HEK293 (cell line): ENCODE data around the gene DDX41.

Source experiments
- CTCF ChIA-PET: fragments of 350-600 bp; formaldehyde crosslinking; extraction: SDS; loops from one replicate; lab custom pipeline; 2021; ENCODE audit warnings: antibody characterized with exemption; lab: Yijun Ruan, JAX
- POLR2A ChIA-PET: fragments of 300-600 bp; formaldehyde crosslinking; extraction: SDS; loops from one replicate; lab custom pipeline; 2020; ENCODE audit warnings: antibody characterized with exemption, inconsistent platforms; lab: Yijun Ruan, JAX
- H3K27ac ChIP-seq: fragments of 200-500 bp; sonication (Bioruptor generic); 2 replicates; pipeline ENCODE4 v1.5.1; 2014; ENCODE audit warnings: low read depth, low read length, control low read depth, inconsistent platforms; ENCODE audit errors: extremely low read depth
- H3K36me3 ChIP-seq, 2 experiments: fragments of 200-500 bp in 1 of 2; sonication (Bioruptor generic) in 1 of 2; 1 replicate in 1 of 2; 2 replicates in 1 of 2; pipeline ENCODE4 v1.5.1; 2014 to 2017; ENCODE audit warnings: inconsistent platforms in 2 of 2, low read length in 2 of 2; ENCODE audit not compliant: control insufficient read depth in 2 of 2, insufficient read depth in 1 of 2
- H3K4me1 ChIP-seq: fragments of 200-500 bp; sonication (Bioruptor generic); 2 replicates; pipeline ENCODE4 v1.5.1; 2014; ENCODE audit warnings: mild to moderate bottlenecking, low read length, inconsistent platforms; ENCODE audit not compliant: control insufficient read depth, insufficient read depth
- H3K4me3 ChIP-seq: 2 replicates; pipeline ENCODE4 v1.5.1; 2011; ENCODE audit warnings: low read depth, mild to moderate bottlenecking, control low read depth, low read length, moderate library complexity
- H3K9me3 ChIP-seq: fragments of 200-500 bp; sonication (Bioruptor generic); 2 replicates; pipeline ENCODE4 v1.5.1; 2014; ENCODE audit warnings: low read depth, low read length, inconsistent platforms; ENCODE audit not compliant: control insufficient read depth, insufficient read depth
- KLF16 ChIP-seq: fragments of 450-650 bp; formaldehyde crosslinking; IDR thresholded peaks from 2 replicates; pipeline ENCODE4 v1.5.1; 2017; ENCODE audit warnings: missing biosample characterization, missing genetic modification characterization
- SALL2 ChIP-seq: fragments of 450-650 bp; formaldehyde crosslinking; IDR thresholded peaks from 2 replicates; pipeline ENCODE4 v1.5.0; 2017; ENCODE audit warnings: missing biosample characterization, mild to moderate bottlenecking, missing genetic modification characterization, borderline replicate concordance
- SP3 ChIP-seq: fragments of 450-650 bp; formaldehyde crosslinking; IDR thresholded peaks from 2 replicates; pipeline ENCODE4 v1.5.1; 2016; ENCODE audit warnings: missing biosample characterization, missing genetic modification characterization
- ZFHX2 ChIP-seq: fragments of 450-650 bp; formaldehyde crosslinking; conservative IDR thresholded peaks from 2 replicates; pipeline ENCODE4 v1.5.1; 2016; ENCODE audit warnings: missing biosample characterization, missing genetic modification characterization
- ZFP69B ChIP-seq: fragments of 450-650 bp; formaldehyde crosslinking; IDR thresholded peaks from 2 replicates; pipeline ENCODE4 v1.5.1; 2016; ENCODE audit warnings: missing biosample characterization, missing genetic modification characterization
- ZIC2 ChIP-seq: fragments of 450-650 bp; formaldehyde crosslinking; IDR thresholded peaks from 2 replicates; pipeline ENCODE4 v1.5.1; 2016; ENCODE audit warnings: missing biosample characterization, missing genetic modification characterization
- ZNF138 ChIP-seq: fragments of 450-650 bp; formaldehyde crosslinking; IDR thresholded peaks from 2 replicates; pipeline ENCODE4 v1.5.1; 2016; ENCODE audit warnings: missing biosample characterization, missing genetic modification characterization, borderline replicate concordance
- ZNF184 ChIP-seq: fragments of 450-650 bp; IDR thresholded peaks from 2 replicates; pipeline ENCODE4 v1.5.1; 2018; ENCODE audit warnings: missing biosample characterization, mild to moderate bottlenecking, missing genetic modification characterization
- ZNF311 ChIP-seq: fragments of 450-650 bp; formaldehyde crosslinking; IDR thresholded peaks from 2 replicates; pipeline ENCODE4 v1.5.1; 2017; ENCODE audit warnings: missing biosample characterization, missing genetic modification characterization, borderline replicate concordance
- ZNF335 ChIP-seq: fragments of 450-650 bp; formaldehyde crosslinking; conservative IDR thresholded peaks from 2 replicates; pipeline ENCODE4 v1.5.1; 2016; ENCODE audit warnings: missing biosample characterization, missing genetic modification characterization
- ZNF350 ChIP-seq: fragments of 450-650 bp; formaldehyde crosslinking; IDR thresholded peaks from 2 replicates; pipeline ENCODE4 v1.5.0; 2017; ENCODE audit warnings: missing biosample characterization, mild to moderate bottlenecking, missing genetic modification characterization
- ZNF433 ChIP-seq: fragments of 450-650 bp; formaldehyde crosslinking; IDR thresholded peaks from 2 replicates; pipeline ENCODE4 v1.5.1; 2016; ENCODE audit warnings: missing biosample characterization, missing genetic modification characterization, low read depth
- ZNF510 ChIP-seq: fragments of 450-650 bp; formaldehyde crosslinking; IDR thresholded peaks from 2 replicates; pipeline ENCODE4 v1.5.1; 2018; ENCODE audit warnings: mild to moderate bottlenecking, missing genetic modification characterization, missing biosample characterization; ENCODE audit not compliant: insufficient replicate concordance
- ZNF561 ChIP-seq: fragments of 450-650 bp; IDR thresholded peaks from 2 replicates; pipeline ENCODE4 v1.5.1; 2018; ENCODE audit warnings: missing biosample characterization, missing genetic modification characterization, borderline replicate concordance
- ZNF707 ChIP-seq: fragments of 450-650 bp; formaldehyde crosslinking; IDR thresholded peaks from 2 replicates; pipeline ENCODE4 v1.5.1; 2016; ENCODE audit warnings: missing biosample characterization, missing genetic modification characterization
- ZNF768 ChIP-seq: fragments of 450-650 bp; formaldehyde crosslinking; IDR thresholded peaks from 2 replicates; pipeline ENCODE4 v1.5.1; 2018; ENCODE audit warnings: missing biosample characterization, mild to moderate bottlenecking, missing genetic modification characterization
- ZNF777 ChIP-seq: fragments of 450-650 bp; formaldehyde crosslinking; IDR thresholded peaks from 2 replicates; pipeline ENCODE4 v1.5.1; 2017; ENCODE audit warnings: missing biosample characterization, missing genetic modification characterization, borderline replicate concordance
- TF ChIP-seq, protein P1 (sequence below): fragments of 450-650 bp; formaldehyde crosslinking; IDR thresholded peaks from 2 replicates; pipeline ENCODE4 v1.5.1; 2016; ENCODE audit warnings: missing biosample characterization, missing genetic modification characterization
- TF ChIP-seq, protein P2 (sequence below): fragments of 450-650 bp; formaldehyde crosslinking; IDR thresholded peaks from 2 replicates; pipeline ENCODE4 v1.5.1; 2016; ENCODE audit warnings: missing biosample characterization, missing genetic modification characterization
- TF ChIP-seq, protein P3 (sequence below): fragments of 450-650 bp; formaldehyde crosslinking; IDR thresholded peaks from 2 replicates; pipeline ENCODE4 v1.5.1; 2016; ENCODE audit warnings: missing biosample characterization, missing genetic modification characterization
- TF ChIP-seq, protein P4 (sequence below): fragments of 450-650 bp; formaldehyde crosslinking; IDR thresholded peaks from 2 replicates; pipeline ENCODE4 v1.5.1; 2016; ENCODE audit warnings: missing biosample characterization, missing genetic modification characterization

DDX41 gene

DNA sequence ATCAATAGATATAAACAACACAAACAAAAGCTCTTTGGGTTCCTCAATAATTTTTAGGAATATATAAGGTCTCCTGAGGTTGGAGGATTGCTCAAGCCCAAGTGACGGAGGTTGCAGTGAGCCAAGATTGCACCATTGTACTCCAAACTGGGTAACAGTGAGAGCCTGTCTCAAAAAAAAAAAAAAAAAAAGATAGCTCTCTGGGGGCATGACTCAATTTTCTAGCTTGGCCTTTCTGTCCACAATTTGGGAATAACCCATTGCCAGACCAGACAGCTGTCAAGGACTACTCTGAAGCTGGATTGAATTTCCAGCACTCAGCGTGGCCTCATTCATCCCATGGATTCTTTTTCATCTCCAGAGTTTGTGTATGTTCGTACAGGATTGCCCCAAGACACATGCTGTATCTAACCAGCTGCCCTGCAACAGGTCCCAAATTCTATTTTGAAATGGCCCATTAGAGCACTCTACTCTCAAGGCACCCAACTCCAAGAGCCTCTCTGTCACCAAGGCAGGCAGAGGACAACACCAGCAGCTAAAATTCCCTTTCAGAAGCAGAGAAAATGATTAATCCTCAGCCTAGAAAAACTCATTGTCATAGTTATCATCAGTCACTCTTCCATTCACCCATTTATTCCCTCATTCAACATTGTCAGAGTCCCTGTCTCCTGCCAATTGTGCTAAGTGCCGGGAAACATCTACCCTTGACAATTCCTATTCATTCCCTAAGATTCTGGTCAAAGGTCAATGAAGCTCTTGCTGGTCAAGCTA lies 28.9 kb upstream of the DDX41 start (continued):
- TF ChIP-seq, protein P1, sequence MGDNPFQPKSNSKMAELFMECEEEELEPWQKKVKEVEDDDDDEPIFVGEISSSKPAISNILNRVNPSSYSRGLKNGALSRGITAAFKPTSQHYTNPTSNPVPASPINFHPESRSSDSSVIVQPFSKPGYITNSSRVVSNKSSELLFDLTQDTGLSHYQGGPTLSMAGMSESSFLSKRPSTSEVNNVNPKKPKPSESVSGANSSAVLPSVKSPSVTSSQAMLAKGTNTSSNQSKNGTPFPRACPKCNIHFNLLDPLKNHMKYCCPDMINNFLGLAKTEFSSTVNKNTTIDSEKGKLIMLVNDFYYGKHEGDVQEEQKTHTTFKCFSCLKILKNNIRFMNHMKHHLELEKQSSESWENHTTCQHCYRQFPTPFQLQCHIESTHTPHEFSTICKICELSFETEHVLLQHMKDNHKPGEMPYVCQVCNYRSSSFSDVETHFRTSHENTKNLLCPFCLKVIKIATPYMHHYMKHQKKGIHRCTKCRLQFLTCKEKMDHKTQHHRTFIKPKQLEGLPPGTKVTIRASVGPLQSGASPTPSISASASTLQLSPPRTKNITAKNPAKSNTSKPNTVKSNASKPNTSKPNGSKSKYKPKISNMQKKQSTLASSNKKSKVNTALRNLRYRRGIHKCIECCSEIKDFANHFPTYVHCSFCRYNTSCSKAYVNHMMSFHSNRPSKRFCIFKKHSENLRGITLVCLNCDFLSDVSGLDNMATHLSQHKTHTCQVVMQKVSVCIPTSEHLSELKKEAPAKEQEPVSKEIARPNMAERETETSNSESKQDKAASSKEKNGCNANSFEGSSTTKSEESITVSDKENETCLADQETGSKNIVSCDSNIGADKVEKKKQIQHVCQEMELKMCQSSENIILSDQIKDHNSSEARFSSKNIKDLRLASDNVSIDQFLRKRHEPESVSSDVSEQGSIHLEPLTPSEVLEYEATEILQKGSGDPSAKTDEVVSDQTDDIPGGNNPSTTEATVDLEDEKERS: no peak
- TF ChIP-seq ZNF510 (tag by site-specific recombination) (no peak), ZNF184 (tag by site-specific recombination) (0 out of 2 replicates have a peak, but pooled peaks have one; percentile 15)
- TF ChIP-seq, all 188 proteins: peak for 19

DNA sequence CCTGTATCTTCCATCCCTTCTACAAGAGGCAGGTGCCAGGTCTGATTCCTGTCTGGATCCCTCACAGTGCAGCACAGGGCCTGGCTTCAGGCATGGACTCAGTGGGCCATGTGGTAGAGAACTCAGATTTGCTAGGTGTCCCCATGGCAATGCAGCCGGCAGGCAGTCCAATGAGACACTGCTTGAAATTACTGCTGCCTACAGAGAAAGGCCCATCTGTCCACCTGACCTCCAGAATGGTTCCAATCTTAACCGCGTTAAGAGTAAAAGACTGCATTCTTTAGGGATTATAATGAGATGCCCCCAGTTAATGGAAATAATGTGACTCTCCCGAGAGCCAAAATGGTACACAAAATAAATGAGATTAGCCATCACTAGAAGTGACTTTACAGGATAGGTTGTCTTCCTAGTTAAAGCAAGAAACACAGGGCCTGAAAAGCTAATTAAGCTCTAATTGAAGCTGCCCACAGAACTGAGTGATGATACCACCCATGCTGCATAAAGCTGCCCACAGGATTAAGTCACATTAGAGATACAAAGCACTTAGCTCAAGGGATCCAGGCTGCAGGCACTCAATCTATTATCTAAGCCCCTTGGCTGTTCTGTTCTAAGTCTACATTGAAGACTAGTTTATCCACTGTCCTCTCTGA lies 26.2 kb upstream of the DDX41 start:
- no peak for TF ChIP-seq SP3 (tag by site-specific recombination)
- TF ChIP-seq SALL2 (tag by site-specific recombination): no peak
- H3K4me1 ChIP-seq: peaks cover 3% of the 10 kb centered on the region; the same call in 1 of the 2 replicates
- CTCF ChIA-PET: no interaction called here
- no peak overlapping the region for H3K27ac ChIP-seq
- POLR2A ChIA-PET: no interaction called here
- H3K4me3 ChIP-seq: no peak overlapping the region
- H3K9me3 ChIP-seq: no peaks in the 10 kb centered on the region
- H3K36me3 ChIP-seq: peaks cover 4 to 46% of the 10 kb centered on the region in 2 experiments; a peak in 2 of 3 replicates

DNA sequence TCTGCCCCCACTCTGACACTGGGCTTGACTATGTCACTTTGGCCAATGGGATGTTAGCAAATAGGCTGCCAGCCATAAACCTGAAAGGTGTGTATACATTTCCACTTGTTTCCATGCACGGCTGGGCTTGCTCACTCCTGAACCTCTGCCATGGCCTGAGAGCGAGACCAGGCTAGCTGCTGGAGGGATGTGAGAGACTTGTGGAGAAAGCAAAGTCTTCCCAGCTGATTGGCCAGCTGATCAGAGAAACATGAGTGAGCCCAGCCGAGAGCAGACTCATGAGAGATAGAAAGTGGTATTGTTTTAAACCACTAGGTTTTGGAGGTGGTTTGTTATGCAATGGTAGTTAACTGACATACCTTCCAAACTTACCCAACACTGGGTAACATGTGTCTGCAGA lies 23.7 kb upstream of the DDX41 start:
- Histone ChIP-seq H3K4me1 (no peaks in the 10 kb centered on the region; the same call in 1 of the 2 replicates), H3K27ac (no peak overlapping the region), H3K9me3 (no peaks in the 10 kb centered on the region), H3K4me3 (no peak overlapping the region), H3K36me3 (peaks cover 4 to 64% of the 10 kb centered on the region in 2 experiments)
- POLR2A ChIA-PET: no interaction called here
- CTCF ChIA-PET: interaction anchor here (1.6 kb wide), 1 partner anchor 19 kb away, joined by 8 read pairs; no protein-coding TSS in a partner anchor
- TF ChIP-seq, protein P2, sequence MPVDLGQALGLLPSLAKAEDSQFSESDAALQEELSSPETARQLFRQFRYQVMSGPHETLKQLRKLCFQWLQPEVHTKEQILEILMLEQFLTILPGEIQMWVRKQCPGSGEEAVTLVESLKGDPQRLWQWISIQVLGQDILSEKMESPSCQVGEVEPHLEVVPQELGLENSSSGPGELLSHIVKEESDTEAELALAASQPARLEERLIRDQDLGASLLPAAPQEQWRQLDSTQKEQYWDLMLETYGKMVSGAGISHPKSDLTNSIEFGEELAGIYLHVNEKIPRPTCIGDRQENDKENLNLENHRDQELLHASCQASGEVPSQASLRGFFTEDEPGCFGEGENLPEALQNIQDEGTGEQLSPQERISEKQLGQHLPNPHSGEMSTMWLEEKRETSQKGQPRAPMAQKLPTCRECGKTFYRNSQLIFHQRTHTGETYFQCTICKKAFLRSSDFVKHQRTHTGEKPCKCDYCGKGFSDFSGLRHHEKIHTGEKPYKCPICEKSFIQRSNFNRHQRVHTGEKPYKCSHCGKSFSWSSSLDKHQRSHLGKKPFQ: no peak
- TF ChIP-seq ZNF777 (tag by site-specific recombination) (no peak), ZNF350 (tag by site-specific recombination) (no peak), ZNF335 (tag by site-specific recombination) (no peak), ZNF768 (tag by site-specific recombination) (no peak), ZIC2 (tag by site-specific recombination) (no peak), ZFP69B (no peak), ZNF138 (no peak), ZNF561 (no peak), ZNF311 (tag by site-specific recombination) (no peak), KLF16 (tag by site-specific recombination) (no peak), ZNF707 (tag by site-specific recombination) (no peak), ZFHX2 (tag by site-specific recombination) (no peak), ZNF433 (tag by site-specific recombination) (no peak)
- TF ChIP-seq, protein P3, sequence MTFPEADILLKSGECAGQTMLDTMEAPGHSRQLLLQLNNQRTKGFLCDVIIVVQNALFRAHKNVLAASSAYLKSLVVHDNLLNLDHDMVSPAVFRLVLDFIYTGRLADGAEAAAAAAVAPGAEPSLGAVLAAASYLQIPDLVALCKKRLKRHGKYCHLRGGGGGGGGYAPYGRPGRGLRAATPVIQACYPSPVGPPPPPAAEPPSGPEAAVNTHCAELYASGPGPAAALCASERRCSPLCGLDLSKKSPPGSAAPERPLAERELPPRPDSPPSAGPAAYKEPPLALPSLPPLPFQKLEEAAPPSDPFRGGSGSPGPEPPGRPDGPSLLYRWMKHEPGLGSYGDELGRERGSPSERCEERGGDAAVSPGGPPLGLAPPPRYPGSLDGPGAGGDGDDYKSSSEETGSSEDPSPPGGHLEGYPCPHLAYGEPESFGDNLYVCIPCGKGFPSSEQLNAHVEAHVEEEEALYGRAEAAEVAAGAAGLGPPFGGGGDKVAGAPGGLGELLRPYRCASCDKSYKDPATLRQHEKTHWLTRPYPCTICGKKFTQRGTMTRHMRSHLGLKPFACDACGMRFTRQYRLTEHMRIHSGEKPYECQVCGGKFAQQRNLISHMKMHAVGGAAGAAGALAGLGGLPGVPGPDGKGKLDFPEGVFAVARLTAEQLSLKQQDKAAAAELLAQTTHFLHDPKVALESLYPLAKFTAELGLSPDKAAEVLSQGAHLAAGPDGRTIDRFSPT: no peak
- TF ChIP-seq, protein P4, sequence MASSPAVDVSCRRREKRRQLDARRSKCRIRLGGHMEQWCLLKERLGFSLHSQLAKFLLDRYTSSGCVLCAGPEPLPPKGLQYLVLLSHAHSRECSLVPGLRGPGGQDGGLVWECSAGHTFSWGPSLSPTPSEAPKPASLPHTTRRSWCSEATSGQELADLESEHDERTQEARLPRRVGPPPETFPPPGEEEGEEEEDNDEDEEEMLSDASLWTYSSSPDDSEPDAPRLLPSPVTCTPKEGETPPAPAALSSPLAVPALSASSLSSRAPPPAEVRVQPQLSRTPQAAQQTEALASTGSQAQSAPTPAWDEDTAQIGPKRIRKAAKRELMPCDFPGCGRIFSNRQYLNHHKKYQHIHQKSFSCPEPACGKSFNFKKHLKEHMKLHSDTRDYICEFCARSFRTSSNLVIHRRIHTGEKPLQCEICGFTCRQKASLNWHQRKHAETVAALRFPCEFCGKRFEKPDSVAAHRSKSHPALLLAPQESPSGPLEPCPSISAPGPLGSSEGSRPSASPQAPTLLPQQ (tag by site-specific recombination): no peak
